ENCODE results near the gene ZNF862.

Gene ZNF862

DNA sequence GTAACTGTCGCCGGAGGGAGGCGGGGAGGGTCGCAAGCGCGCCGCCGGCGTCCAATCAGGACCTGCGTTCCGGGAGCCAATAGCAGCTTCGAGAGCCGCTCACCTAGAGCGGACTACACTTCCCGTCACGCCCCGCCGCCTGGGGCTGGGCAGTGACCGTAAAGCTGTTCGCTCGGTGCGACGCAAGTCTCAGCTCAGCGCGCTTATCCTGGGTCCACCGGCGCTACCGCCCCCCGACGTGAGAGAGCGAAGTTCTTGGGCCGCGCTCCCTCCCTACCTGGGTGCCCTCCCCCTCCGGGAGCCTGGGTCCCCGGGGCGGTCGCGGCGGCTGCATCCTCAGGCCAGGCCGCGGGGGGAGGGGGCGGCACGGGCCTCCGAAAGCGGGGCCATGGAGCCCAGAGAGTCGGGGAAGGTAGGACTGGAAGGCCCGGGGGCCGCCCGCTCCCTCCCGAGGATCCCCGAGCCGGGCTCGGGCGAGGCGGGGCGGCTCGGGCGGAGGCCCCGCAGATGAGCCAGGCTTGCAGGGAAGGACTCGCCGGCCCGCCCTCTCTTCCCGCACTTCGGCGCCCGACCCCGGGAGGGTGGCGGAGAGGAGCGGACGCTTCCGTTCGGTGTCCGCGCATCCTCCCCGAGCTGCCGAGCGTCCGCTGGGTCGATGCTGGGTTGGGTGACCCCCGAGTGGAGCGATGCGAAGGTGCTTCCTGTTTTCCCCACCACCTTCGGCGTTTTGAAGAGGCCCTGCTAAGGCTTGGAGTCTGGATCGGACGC, at the start of gene ZNF862:
TSS of gene ZNF862 (plus strand) at position 152 of the 768 bp plus-strand sequence. CDS start at position 389, 237 bp downstream.
- DNase-seq (ENCODE audit: low spot score): peak; percentile 97

DNA sequence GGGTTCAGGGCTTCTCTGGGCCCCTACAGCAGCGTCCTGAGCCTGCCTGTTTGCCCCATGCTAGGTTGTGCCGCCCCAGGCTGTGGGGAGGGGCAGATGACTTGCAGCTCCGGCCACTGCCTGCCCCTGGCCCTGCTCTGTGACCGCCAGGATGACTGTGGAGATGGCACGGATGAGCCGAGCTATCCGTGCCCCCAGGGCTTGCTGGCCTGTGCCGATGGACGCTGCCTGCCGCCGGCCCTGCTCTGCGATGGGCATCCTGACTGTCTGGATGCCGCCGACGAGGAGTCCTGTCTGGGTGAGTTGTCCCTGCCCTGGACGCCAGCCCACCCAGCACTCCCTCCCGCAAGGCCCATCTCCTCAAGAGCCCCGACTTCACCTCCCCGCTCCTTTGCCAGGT, 49.1 kb upstream of the ZNF862 start:
- no peak for DNase-seq (ENCODE audit: low spot score)

DNA sequence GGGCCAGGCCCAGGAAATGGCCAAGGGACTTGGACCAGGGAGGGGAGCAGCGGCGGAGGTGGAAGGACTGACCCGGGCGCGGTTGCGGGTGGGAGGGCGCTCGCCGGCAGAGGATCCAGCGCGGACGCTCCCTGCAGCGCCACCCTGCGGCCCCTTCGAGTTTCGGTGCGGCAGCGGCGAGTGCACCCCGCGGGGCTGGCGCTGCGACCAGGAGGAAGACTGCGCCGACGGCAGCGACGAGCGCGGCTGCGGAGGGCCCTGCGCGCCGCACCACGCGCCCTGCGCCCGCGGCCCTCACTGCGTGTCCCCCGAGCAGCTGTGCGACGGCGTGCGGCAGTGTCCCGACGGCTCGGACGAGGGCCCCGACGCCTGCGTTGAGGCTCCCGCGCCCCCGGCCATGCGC, 48.0 kb upstream of the ZNF862 start:
- no peak for DNase-seq (ENCODE audit: low spot score)

DNA sequence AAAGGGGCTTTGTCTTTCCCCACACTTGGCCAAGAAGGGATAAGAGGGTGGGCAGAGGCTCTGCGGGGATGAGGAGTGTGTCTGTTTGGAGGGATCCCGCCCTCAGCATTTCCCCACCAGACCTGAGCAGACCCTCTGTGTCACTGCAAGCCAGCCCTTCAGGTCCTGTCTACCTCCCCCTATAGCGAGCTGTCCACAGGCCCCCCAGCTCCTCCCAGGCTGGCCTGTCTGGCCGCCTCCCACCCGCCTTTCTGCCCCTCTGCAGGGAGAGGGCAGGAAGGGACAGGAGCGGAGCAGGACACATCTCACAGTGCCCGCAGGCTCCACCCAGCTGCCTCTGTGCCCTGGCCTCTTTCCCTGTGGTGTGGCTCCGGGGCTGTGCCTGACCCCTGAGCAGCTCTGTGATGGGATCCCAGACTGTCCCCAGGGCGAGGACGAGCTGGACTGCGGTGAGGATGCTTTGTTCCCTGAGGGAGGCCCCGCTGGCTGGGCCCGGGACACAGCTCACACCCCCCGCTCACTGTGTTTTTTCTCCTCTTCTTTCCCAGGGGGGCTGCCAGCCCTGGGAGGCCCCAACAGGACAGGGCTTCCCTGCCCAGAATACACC, 47.3 kb upstream of the ZNF862 start:
- no peak for DNase-seq (ENCODE audit: low spot score)

DNA sequence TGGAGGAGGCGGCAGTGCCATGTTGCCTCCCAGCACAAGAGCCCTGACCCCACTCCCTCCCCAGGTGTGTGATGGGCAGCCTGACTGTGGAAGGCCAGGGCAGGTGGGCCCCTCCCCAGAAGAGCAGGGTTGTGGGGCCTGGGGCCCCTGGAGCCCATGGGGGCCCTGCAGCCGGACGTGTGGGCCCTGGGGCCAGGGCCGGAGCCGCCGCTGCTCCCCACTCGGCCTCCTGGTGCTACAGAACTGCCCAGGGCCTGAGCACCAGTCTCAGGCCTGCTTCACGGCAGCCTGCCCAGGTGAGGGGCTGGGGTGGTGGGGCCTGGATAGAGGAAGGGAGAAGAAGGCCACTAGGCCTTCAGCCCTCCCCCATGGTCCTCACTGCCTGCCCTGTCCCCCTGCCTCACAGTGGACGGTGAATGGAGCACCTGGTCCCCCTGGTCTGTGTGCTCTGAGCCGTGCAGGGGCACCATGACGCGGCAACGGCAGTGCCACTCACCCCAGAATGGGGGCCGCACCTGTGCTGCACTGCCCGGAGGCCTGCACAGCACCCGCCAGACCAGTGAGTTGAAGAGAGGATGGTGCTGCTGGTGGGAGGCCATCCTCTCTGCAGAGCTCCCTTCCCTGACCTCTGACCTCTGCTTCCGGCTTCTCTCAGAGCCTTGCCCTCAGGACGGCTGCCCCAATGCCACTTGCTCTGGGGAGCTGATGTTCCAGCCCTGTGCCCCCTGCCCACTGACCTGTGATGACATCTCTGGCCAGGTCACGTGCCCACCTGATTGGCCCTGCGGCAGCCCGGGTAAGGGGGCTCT, 46.6 kb upstream of the ZNF862 start:
- DNase-seq (ENCODE audit: low spot score): no peak

DNA sequence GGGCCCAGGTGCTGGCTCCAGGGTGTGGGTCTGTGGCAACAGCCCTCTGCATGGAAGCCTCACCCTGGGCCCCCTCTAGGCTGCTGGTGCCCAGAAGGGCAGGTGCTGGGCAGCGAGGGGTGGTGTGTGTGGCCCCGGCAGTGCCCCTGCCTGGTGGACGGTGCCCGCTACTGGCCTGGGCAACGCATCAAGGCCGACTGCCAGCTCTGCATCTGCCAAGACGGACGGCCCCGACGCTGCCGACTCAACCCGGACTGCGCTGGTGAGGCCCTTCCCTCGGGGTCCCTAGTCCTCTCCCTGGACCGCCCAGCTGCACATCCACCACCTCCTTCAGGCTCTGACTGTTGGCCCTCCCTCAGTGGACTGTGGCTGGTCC, 46.0 kb upstream of the ZNF862 start:
- no peak for DNase-seq (ENCODE audit: low spot score)

DNA sequence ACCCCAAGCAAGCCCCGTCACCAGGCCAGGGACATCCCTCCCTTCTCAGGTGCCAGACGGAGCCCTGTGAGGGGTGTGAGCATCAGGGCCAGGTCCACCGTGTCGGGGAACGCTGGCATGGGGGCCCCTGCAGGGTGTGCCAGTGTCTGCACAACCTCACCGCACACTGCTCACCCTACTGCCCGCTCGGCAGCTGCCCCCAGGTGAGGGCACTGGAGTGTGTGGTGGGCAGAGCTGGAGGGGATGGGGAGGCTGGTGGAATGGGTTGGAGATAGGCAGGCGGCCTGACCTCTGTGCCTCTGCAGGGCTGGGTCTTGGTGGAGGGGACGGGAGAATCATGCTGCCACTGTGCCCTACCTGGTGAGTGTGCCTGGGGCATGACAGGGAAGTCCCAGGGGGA, 44.9 kb upstream of the ZNF862 start:
- DNase-seq (ENCODE audit: low spot score): no peak

DNA sequence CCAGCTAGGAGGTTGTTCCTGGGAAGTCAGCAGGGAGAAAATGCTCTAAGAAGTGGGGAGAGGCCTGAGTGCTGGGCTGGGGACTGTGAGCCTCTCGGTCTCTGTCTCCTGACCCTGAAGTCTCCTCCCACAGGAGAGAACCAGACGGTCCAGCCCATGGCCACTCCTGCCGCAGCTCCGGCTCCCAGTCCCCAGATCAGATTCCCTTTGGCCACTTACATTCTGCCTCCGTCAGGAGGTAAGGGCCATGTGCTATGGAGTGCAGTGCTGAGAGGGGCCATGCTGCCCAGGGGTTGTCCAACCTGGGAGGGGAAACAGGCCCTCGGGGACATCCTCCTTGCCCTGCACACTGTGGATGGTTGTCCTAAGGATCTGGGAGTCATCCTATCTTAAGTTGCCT, 43.5 kb upstream of the ZNF862 start:
- DNase-seq (ENCODE audit: low spot score): no peak

DNA sequence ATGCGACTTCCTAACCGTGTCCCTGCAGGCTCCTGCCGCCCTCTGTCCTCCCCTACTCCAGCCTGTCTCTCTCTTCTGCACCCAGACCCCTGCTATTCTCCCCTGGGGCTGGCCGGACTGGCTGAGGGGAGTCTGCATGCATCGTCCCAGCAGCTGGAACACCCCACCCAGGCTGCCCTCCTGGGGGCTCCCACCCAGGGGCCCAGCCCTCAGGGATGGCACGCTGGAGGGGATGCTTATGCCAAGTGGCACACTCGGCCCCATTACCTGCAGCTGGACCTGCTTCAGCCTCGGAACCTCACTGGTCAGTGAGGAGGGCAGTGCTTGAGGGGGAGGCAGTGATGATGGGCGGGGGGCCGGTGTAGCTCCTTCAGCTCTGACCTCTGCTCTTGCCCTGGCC, 43.0 kb upstream of the ZNF862 start:
- no peak for DNase-seq (ENCODE audit: low spot score)

DNA sequence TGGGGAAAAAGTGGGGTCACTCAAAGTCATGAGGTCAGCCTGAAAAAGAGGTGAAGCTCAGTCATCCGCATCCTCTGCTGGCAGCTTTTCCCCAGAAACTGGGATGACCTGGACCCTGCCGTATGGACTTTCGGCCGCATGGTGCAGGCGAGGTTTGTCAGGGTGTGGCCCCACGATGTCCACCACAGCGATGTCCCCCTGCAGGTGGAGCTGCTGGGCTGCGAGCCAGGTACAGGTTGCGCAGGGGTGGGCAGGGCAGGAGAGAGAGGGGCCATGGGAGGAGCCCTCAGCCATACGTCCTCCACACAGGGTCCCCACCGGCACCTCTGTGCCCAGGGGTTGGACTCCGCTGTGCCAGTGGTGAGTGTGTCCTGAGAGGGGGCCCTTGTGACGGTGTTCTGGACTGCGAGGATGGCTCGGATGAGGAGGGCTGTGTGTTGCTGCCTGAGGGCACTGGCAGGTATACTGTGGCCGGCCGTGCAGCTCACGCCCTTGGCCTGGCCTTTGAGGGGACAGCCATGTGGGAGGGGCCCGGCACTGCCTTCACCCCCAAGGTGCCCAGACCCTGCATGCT, 41.8 kb upstream of the ZNF862 start:
- no peak for DNase-seq (ENCODE audit: low spot score)

DNA sequence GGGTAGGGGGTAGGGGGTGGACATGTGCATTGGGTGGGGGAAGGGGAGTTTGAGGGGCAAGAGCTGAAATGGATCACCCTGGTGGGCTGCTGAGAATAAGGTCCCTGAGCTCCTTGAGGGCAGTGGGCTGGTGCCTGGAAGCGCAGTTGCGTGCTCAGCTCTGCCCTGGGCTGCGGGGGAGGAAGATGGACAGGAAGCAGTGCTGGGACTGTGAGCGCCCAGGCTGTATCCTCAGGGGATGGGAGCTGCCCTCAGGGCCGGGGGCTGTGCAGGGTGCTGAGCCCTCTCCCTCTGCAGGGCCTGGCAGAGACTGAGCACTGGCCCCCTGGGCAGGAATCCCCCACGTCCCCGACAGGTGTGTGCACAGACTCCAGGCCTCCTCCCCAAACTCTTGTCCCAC, 40.4 kb upstream of the ZNF862 start:
- no peak for DNase-seq (ENCODE audit: low spot score)

DNA sequence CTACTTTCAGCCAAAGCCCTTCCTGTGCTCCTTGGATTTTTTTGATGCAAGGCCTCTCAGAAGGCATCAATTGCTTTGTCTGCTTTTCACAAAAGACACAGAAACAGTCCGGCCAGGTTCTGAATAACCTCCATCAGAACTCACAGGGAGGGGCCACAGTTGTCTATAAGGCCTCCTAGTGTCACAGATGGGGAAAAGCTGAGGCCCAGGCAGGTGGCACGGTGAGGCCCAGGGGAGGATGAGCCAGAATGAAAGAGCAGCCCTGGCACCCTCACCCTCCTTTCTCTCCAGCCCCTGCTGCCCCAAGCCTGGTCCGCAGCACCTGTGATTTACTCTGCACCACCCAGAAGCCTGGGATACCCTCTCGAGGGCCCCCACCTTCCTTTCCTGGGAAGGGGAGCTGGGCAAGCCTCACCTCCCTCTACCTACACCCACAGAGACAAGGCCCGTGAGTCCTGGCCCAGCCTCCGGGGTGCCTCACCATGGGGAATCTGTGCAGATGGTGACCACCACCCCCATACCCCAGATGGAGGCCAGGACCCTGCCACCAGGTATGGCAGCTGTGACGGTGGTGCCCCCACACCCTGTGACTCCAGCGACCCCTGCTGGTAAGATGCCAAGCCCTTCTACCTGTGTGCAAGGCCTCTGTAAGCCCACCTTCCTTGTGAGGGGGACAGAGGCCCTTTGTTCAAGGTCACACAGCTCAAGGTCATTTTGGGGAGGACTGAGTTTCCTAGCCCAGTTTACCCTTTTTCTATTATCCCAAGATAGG, 38.6 kb upstream of the ZNF862 start:
- peak; percentile 54 for DNase-seq (ENCODE audit: low spot score)

DNA sequence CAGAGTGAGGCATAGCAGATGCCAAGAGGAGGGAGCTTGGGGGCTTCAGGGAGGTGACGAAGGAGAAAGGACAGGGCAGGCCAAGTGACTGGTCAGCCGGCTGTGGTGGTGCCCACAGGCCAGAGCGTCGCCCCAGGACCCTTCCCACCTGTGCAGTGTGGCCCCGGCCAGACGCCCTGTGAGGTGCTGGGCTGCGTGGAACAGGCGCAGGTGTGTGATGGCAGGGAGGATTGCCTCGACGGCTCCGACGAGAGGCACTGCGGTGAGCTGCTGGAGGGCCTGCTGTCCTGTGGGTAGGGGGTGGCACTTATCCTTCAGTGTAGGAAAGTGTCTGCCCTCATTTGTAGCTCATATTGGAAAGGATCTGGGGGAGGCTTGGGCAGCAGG, 38.0 kb upstream of the ZNF862 start:
- no peak for DNase-seq (ENCODE audit: low spot score)

DNA sequence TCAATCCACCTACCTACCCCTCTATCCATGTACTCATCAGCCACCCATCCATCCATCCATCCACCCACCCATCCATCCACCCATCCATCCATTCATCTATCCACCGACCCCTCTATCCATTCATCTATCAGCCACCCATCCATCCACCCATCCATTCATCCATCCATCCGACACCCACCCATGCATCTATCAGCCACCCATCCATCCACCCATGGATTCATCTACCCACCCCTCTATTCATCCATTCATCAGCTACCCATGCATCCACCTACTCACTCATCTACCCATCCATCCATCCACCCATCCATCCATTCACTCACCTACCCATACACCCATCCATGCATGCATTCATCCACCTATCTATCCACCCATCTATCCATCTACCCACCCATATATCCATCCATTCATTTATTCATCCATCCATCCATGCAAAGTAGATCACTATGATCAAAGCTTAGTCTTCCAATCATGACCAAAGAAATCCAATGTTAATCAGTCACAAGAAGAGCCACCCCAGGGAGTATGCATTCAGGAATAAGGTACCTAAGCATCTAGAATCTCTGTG, 37.1 kb upstream of the ZNF862 start:
- DNase-seq (ENCODE audit: low spot score): no peak

DNA sequence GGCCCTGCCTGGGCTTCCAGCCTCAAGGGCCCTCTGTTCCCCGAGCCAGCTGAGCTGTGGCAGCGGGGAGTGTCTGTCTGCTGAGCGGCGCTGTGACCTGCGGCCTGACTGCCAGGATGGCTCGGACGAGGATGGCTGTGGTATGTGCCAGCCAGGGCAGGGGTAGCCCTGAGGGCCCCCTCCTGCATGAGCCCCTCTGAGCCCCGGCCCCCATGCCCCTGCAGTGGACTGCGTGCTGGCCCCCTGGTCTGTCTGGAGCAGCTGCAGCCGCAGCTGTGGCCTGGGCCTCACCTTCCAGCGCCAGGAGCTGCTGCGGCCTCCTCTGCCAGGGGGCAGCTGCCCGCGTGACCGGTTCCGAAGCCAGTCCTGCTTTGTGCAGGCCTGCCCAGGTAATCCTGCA, 36.4 kb upstream of the ZNF862 start:
- no peak for DNase-seq (ENCODE audit: low spot score)

DNA sequence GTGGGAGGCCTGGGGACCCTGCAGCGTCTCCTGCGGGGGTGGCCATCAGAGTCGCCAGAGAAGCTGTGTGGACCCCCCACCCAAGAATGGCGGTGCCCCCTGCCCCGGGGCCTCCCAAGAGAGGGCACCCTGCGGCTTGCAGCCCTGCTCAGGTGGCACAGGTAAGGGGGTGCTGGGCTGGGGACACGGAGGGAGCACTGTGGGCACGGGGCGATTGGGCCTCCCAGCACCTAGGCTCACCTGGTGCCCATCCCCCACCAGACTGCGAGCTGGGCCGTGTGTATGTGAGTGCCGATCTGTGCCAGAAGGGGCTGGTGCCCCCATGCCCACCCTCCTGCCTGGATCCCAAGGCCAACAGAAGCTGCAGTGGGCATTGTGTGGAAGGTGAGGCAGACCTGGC, 35.2 kb upstream of the ZNF862 start:
- no peak for DNase-seq (ENCODE audit: low spot score)

DNA sequence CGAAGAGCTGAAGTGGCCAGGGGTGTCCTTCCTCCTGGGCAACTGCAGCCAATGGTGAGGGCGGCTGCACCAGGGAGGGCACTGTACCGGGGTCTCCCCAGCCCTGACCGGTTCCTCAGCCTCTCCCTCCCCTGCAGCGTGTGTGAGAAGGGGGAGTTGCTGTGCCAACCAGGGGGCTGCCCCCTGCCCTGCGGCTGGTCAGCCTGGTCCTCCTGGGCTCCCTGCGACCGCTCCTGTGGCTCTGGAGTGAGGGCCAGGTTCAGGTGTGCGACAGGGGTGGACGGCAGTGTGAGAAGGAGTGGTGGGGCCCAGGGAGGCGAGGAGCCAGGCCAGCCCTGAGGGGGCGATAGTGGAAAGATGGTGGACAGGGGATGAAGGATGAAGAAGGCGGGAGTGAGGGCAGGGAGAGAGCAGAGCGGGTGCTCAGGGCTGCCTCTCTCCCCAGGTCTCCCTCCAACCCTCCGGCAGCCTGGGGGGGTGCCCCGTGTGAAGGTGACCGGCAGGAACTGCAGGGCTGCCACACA, 34.6 kb upstream of the ZNF862 start:
- DNase-seq (ENCODE audit: low spot score): no peak

DNA sequence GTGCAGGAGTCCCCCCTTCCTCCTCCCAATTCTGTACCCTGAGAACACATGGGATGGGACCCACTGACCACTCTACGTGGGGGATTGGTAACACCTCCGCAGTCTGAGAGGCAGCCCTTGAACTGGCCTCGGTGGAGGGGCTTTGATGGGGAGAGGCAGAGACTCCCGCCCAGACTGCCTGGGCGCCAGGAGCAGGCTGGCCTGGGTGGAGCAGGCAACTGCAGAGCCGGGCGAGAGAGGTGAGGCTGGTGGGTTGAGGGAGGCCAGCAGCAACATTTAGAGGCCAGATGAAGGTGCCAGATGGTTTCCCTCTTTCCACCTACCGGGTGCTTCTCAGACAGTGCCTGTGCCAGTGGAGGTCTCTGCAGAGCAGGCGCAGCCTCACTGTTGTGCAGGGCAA, 34.1 kb upstream of the ZNF862 start:
- no peak for DNase-seq (ENCODE audit: low spot score)

DNA sequence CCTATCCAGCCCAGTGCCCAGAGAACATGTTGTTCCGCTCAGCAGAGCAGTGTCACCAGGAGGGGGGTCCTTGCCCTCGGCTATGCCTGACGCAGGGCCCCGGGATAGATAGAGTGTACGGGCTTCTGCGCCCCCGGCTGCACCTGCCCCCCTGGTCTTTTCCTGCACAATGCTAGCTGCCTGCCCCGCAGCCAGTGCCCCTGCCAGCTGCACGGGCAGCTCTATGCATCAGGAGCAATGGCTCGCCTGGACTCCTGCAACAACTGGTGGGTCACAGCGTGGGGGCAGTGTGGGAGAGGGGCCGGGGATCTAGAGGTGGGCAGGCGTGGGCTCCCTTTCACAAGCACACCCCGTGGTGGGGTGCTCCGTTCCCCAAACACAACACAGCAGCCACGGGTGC, 31.4 kb upstream of the ZNF862 start:
- DNase-seq (ENCODE audit: low spot score): no peak

DNA sequence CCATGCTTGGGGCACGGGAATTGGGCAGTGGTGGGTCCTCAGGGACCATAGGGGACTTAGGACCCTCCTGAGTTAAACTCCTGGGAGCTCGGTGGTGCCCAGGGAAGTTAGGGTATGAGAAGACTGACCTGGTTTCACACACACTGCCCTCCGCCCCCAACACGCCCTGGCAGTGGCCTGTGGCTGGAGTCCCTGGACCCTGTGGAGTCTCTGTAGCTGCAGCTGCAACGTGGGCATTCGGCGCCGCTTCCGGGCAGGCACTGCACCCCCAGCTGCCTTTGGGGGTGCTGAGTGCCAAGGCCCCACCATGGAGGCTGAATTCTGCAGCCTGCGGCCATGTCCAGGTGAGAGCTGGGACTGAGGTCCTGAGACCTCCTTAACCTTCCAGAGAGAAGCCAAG, 29.9 kb upstream of the ZNF862 start:
- DNase-seq (ENCODE audit: low spot score): no peak

DNA sequence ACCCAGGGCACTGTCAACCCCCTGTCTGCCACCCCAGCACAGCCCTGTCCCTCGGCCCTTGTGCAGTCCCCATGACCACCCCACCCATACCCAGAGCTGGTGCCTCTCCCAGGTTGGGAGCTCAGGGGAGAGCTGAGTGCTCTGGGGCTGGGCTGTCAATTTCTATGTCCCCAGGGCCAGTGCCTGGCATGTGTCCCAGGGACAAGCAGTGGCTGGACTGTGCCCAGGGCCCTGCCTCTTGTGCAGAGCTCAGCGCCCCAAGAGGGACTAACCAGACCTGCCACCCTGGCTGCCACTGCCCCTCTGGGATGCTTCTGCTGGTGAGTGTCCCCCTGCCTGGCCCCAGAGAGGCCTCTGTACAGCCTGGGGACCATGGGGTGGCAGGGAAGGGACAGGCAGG, 29.0 kb upstream of the ZNF862 start:
- DNase-seq (ENCODE audit: low spot score): no peak

DNA sequence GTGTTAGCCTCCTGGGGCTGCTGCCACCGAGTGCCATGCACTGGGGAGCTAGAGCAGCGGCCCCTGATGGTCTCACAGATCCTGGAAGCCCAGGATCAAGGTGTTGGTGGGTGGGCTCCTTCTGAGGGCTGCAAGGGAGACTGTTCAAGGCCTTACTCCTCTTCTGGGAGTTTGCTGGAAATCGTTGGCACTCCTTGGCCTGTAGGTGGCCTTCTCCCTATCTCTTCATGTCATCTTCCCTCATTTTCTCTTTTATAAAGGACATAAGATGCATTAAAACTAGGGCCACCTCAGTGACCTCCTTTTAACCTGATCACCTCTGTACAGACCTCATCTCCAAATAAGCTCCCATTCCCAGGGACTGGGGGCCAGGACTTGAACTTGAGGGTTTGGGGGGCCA, 27.0 kb upstream of the ZNF862 start:
- no peak for DNase-seq (ENCODE audit: low spot score)
